ENCODE measurements around the gene PTPRT. TPM values are rescaled to one million over a fixed set of nuclear protein-coding genes. Genes with fewer than 3 reads are reported as not detected.

Gene PTPRT
- total and polyA plus RNA-seq, 2 experiments from 2014 or later = not detected

DNA sequence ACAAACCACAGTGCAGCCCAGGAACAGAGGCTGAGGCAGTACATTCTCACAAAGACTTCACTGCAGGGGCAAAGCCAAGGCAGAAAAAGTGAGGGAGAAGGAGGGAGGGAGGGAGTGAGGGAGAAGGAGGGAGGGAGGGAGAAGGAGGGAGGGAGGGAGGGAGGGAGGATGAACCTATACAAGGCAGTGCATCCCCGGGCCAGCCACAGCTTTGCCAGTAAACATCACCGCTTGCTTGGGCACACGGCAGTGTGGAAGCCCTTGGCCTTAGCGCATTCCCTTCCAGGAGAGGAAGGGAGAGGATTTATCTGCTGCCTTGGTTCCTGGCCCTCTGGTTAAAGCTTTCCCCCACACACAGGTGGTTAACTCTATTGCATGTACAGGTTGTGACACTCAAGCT lies 234.0 kb downstream of the PTPRT start:
- Histone ChIP-seq H3K4me3 (no peak overlapping the region), H3K27me3 (ENCODE audit: insufficient read depth) (no peaks in the 10 kb centered on the region), H3K36me3 (ENCODE audit: insufficient read depth) (no peaks in the 10 kb centered on the region; the same call in 1 of the 2 replicates), H3K4me1 (ENCODE audit: insufficient read depth) (no peaks in the 10 kb centered on the region), H3K27ac (ENCODE audit: low read depth) (no peak overlapping the region), H3F3A (replicated peaks; ENCODE audit: low read depth) (no peaks in the 10 kb centered on the region), H3K79me2 (replicated peaks; ENCODE audit: insufficient read depth) (no peaks in the 10 kb centered on the region), H3K9me2 (ENCODE audit: insufficient read depth) (no peaks in the 10 kb centered on the region), H4K20me1 (replicated peaks; ENCODE audit: insufficient read depth) (no peaks in the 10 kb centered on the region), H3K4me2 (no peak overlapping the region), H2AFZ (no peak overlapping the region)
- Mint-ChIP-seq H3K27me3 (ENCODE audit: insufficient read depth, low read depth, poor library complexity) (peaks cover 8% of the 10 kb centered on the region), H3K27ac (no peak overlapping the region), H3K9me3 (peaks cover 95% of the 10 kb centered on the region), H3K4me3 (no peak overlapping the region), H3K4me1 (no peaks in the 10 kb centered on the region), H3K36me3 (ENCODE audit: low read depth) (peaks cover 25% of the 10 kb centered on the region)
- ATAC-seq = no peak
- TF ChIP-seq JUNB (IDR thresholded peaks at IDR 0.05; ENCODE audit: unreplicated experiment) (no peak), EZH2 (IDR thresholded peaks at IDR 0.05; ENCODE audit: low read depth, unreplicated experiment) (no peak), POLR2AphosphoS5 (IDR thresholded peaks at IDR 0.05; ENCODE audit: low read depth) (no peak)
- TF ChIP-seq, protein P1, sequence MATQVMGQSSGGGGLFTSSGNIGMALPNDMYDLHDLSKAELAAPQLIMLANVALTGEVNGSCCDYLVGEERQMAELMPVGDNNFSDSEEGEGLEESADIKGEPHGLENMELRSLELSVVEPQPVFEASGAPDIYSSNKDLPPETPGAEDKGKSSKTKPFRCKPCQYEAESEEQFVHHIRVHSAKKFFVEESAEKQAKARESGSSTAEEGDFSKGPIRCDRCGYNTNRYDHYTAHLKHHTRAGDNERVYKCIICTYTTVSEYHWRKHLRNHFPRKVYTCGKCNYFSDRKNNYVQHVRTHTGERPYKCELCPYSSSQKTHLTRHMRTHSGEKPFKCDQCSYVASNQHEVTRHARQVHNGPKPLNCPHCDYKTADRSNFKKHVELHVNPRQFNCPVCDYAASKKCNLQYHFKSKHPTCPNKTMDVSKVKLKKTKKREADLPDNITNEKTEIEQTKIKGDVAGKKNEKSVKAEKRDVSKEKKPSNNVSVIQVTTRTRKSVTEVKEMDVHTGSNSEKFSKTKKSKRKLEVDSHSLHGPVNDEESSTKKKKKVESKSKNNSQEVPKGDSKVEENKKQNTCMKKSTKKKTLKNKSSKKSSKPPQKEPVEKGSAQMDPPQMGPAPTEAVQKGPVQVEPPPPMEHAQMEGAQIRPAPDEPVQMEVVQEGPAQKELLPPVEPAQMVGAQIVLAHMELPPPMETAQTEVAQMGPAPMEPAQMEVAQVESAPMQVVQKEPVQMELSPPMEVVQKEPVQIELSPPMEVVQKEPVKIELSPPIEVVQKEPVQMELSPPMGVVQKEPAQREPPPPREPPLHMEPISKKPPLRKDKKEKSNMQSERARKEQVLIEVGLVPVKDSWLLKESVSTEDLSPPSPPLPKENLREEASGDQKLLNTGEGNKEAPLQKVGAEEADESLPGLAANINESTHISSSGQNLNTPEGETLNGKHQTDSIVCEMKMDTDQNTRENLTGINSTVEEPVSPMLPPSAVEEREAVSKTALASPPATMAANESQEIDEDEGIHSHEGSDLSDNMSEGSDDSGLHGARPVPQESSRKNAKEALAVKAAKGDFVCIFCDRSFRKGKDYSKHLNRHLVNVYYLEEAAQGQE (IDR thresholded peaks at IDR 0.05; ENCODE audit: unreplicated experiment) = no peak
- TF ChIP-seq, protein P2, sequence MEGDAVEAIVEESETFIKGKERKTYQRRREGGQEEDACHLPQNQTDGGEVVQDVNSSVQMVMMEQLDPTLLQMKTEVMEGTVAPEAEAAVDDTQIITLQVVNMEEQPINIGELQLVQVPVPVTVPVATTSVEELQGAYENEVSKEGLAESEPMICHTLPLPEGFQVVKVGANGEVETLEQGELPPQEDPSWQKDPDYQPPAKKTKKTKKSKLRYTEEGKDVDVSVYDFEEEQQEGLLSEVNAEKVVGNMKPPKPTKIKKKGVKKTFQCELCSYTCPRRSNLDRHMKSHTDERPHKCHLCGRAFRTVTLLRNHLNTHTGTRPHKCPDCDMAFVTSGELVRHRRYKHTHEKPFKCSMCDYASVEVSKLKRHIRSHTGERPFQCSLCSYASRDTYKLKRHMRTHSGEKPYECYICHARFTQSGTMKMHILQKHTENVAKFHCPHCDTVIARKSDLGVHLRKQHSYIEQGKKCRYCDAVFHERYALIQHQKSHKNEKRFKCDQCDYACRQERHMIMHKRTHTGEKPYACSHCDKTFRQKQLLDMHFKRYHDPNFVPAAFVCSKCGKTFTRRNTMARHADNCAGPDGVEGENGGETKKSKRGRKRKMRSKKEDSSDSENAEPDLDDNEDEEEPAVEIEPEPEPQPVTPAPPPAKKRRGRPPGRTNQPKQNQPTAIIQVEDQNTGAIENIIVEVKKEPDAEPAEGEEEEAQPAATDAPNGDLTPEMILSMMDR (conservative IDR thresholded peaks at IDR 0.05; ENCODE audit: low read depth in 2 of 2) = no peak
- DNase-seq (ENCODE audit: low spot score) = no peak

DNA sequence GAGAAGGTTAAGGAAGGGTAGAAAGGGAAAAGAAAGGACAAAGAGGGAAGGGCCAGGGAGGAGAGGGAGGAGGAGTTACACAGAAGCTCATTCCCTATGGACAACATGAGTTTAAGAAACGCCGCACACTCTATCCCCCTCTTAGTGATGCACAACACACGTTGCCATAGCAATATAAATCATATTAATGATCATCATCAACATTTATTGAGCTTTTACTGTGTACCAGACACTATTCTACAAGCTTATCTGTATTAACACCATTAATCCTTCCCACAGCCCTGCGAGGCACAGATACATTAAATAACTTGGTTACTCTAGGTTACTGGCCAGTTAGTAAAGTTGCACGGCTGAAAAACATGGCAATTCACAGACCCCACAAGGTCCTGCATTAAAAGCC lies 234.8 kb downstream of the PTPRT start:
- no peak overlapping the region for H3K4me3 Mint-ChIP-seq
- peaks cover 8% of the 10 kb centered on the region for H3K27me3 Mint-ChIP-seq (ENCODE audit: insufficient read depth, low read depth, poor library complexity)
- H3K4me2 ChIP-seq = no peak overlapping the region
- no peaks in the 10 kb centered on the region for H3F3A ChIP-seq (replicated peaks; ENCODE audit: low read depth)
- peaks cover 95% of the 10 kb centered on the region for H3K9me3 Mint-ChIP-seq
- no peak overlapping the region for H2AFZ ChIP-seq
- no peak overlapping the region for H3K27ac Mint-ChIP-seq
- no peak overlapping the region for H3K27ac ChIP-seq (ENCODE audit: low read depth)
- no peaks in the 10 kb centered on the region for H3K9me2 ChIP-seq (ENCODE audit: insufficient read depth)
- TF ChIP-seq EZH2 (IDR thresholded peaks at IDR 0.05; ENCODE audit: low read depth, unreplicated experiment) = no peak
- H3K36me3 Mint-ChIP-seq (ENCODE audit: low read depth) = peaks cover 23% of the 10 kb centered on the region
- H3K4me3 ChIP-seq = no peak overlapping the region
- ATAC-seq (no peak), DNase-seq (ENCODE audit: low spot score) (no peak)
- H3K27me3 ChIP-seq (ENCODE audit: insufficient read depth) = no peaks in the 10 kb centered on the region
- H4K20me1 ChIP-seq (replicated peaks; ENCODE audit: insufficient read depth) = no peaks in the 10 kb centered on the region
- H3K4me1 ChIP-seq (ENCODE audit: insufficient read depth) = no peaks in the 10 kb centered on the region
- H3K79me2 ChIP-seq (replicated peaks; ENCODE audit: insufficient read depth) = no peaks in the 10 kb centered on the region
- no peaks in the 10 kb centered on the region for H3K4me1 Mint-ChIP-seq
- no peaks in the 10 kb centered on the region; the same call in 1 of the 2 replicates for H3K36me3 ChIP-seq (ENCODE audit: insufficient read depth)
